Ammon's horn (tissue), 1 donor: ENCODE measurements around the gene PROSER2.

ENCODE experiments used
- DNase-seq: peaks from one replicate; pipeline ENCODE4 v3.0.0-alpha.2; 2016; ENCODE audit warnings: low spot score

Gene PROSER2

GRCh38 chr10:11823122-11823988 is at the start of gene PROSER2:
TSS of gene PROSER2 (plus strand) at chr10:11823356. CDS start at chr10:11852078, 28,722 bp downstream.
- no peak for DNase-seq

GRCh38 chr10:11773761-11774441 is 49.3 kb upstream of the PROSER2 start:
- no peak for DNase-seq

GRCh38 chr10:11775412-11775811 is 47.7 kb upstream of the PROSER2 start:
- no peak for DNase-seq

GRCh38 chr10:11776080-11776479 is 47.1 kb upstream of the PROSER2 start:
- DNase-seq, result no peak

GRCh38 chr10:11781114-11781513 is 42.0 kb upstream of the PROSER2 start:
- no peak for DNase-seq

- peak; percentile 22 for DNase-seq
Observed at GRCh38 chr10:11782793-11783557, 40.2 kb upstream of the PROSER2 start.

- no peak for DNase-seq
Observed at GRCh38 chr10:11783558-11783865, 39.6 kb upstream of the PROSER2 start.

GRCh38 chr10:11787374-11787773 is 35.8 kb upstream of the PROSER2 start:
- DNase-seq, result no peak

- DNase-seq, result no peak
Observed at GRCh38 chr10:11787846-11788245, 35.3 kb upstream of the PROSER2 start.

- DNase-seq, result no peak
Observed at GRCh38 chr10:11789306-11789705, 33.9 kb upstream of the PROSER2 start.

- no peak for DNase-seq
Observed at GRCh38 chr10:11789956-11790355, 33.2 kb upstream of the PROSER2 start.

- DNase-seq, result no peak
Observed at GRCh38 chr10:11793762-11794479, 29.2 kb upstream of the PROSER2 start.

- DNase-seq, result no peak
Observed at GRCh38 chr10:11794566-11794965, 28.6 kb upstream of the PROSER2 start.

GRCh38 chr10:11795101-11795920 is 27.8 kb upstream of the PROSER2 start:
- no peak for DNase-seq

- DNase-seq, result no peak
Observed at GRCh38 chr10:11796474-11796873, 26.7 kb upstream of the PROSER2 start.

GRCh38 chr10:11797281-11797680 is 25.9 kb upstream of the PROSER2 start:
- no peak for DNase-seq

GRCh38 chr10:11797847-11798633 is 25.1 kb upstream of the PROSER2 start:
- no peak for DNase-seq

GRCh38 chr10:11798845-11799735 is 24.1 kb upstream of the PROSER2 start:
- peak; percentile 60 for DNase-seq

- no peak for DNase-seq
Observed at GRCh38 chr10:11799736-11800080, 23.4 kb upstream of the PROSER2 start.
